NCI-H748 (cell line): Measurements from ENCODE around the gene HOXA3.
A peak's percentile ranks its signal among the peaks of the same experiment; 100 is the strongest.

Experiments
- DNase-seq: peaks from one replicate; lab custom pipeline; 2025; ENCODE audit not compliant: unreplicated experiment; lab: John Stamatoyannopoulos, UW

HOXA3 gene

GRCh38 chr7:27189997-27190748 is 37.8 kb upstream of the HOXA3 start:
- DNase-seq: no peak

GRCh38 chr7:27189295-27189996 is 37.1 kb upstream of the HOXA3 start:
- DNase-seq: no peak

GRCh38 chr7:27188386-27189294 is 36.3 kb upstream of the HOXA3 start:
- peak; percentile 26 for DNase-seq

- peak; percentile 51 for DNase-seq
Measured at GRCh38 chr7:27187475-27188385, 35.3 kb upstream of the HOXA3 start.

- DNase-seq: no peak
Measured at GRCh38 chr7:27186668-27187474, 34.5 kb upstream of the HOXA3 start.

- DNase-seq: peak; percentile 30
Measured at GRCh38 chr7:27185854-27186667, 33.7 kb upstream of the HOXA3 start.

- DNase-seq: peak; percentile 64
Measured at GRCh38 chr7:27185013-27185853, 32.9 kb upstream of the HOXA3 start, which contains the start of gene HOXA11. HOXA11 (minus strand) TSS chr7:27185232; CDS start chr7:27185144, 88 bp downstream.

GRCh38 chr7:27184337-27185012 is 32.1 kb upstream of the HOXA3 start:
- DNase-seq: peak; percentile 75

GRCh38 chr7:27183682-27184336 is 31.4 kb upstream of the HOXA3 start:
- DNase-seq: peak; percentile 66

GRCh38 chr7:27182861-27183681 is 30.7 kb upstream of the HOXA3 start:
- peak; percentile 66 for DNase-seq

- DNase-seq: no peak
Measured at GRCh38 chr7:27182285-27182841, 30.0 kb upstream of the HOXA3 start.

- no peak for DNase-seq
Measured at GRCh38 chr7:27181795-27182275, 29.5 kb upstream of the HOXA3 start.

GRCh38 chr7:27180431-27181420 is 28.3 kb upstream of the HOXA3 start:
- DNase-seq: no peak
